ENCODE data around the gene PEX13.

DNA sequence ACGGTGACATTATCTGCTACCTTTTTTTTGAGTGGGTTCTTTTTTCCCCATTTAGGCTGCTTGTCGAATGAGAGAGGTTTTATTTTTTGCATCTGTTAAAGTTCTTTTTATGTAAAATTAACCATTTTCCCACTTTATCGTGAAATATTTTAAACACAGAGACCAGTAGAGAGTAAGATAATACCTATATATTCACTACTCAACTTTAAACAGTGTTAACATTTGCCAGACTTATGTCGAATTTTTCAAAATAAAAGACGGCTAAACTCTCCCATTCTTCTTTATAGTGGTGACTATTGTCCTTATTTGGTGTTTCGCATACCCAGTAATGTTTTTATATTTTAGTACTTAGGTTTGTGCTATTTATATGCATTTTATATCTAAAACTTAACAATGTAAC is 1.3 kb downstream of the PEX13 start:
- TF ChIP-seq, protein P1, sequence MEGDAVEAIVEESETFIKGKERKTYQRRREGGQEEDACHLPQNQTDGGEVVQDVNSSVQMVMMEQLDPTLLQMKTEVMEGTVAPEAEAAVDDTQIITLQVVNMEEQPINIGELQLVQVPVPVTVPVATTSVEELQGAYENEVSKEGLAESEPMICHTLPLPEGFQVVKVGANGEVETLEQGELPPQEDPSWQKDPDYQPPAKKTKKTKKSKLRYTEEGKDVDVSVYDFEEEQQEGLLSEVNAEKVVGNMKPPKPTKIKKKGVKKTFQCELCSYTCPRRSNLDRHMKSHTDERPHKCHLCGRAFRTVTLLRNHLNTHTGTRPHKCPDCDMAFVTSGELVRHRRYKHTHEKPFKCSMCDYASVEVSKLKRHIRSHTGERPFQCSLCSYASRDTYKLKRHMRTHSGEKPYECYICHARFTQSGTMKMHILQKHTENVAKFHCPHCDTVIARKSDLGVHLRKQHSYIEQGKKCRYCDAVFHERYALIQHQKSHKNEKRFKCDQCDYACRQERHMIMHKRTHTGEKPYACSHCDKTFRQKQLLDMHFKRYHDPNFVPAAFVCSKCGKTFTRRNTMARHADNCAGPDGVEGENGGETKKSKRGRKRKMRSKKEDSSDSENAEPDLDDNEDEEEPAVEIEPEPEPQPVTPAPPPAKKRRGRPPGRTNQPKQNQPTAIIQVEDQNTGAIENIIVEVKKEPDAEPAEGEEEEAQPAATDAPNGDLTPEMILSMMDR (conservative IDR thresholded peaks at IDR 0.05) = no peak
- TF ChIP-seq ZFX (IDR thresholded peaks at IDR 0.05) = no peak
